ENCODE measurements around the gene SSH2.
A peak's percentile ranks its signal among the peaks of the same experiment; 100 is the strongest.

Gene SSH2

DNA sequence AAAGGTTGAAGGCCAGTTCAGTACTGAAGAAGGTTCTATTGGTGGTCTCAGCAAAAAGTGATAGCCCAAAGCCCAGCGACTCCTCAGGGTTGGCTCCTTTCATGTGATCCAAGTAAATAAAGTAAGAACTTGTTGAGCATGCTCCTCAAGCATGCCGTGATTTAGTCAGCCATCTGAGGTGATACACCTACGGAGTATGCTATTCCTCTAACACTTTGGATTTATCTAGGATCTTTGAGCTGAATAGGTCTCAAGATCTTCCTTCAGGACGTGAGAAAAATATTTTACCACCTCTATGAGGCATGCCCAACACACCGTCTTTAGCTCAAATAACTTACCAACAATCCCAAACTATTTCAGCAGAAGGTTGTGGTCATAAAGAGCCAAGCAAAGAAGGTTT, 154.0 kb downstream of the SSH2 start:
- no peak for DNase-seq

DNA sequence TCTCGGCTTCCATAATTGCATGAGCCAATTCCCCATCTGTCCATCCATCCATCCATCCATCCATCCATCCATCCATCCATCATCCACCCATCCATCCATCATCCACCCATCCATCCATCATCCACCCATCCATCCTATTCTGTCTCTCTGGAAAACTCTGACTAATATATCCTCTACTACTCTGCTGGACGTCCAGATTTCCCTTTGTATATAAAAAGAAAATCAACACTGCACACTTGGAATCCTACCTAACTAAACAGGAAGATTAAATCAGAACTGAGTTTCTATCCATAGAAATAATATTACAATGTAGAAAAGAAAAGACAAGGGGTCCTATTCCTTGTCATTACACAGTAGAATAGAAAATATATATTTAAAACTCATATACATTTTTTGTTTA, 157.0 kb downstream of the SSH2 start:
- DNase-seq, result no peak

DNA sequence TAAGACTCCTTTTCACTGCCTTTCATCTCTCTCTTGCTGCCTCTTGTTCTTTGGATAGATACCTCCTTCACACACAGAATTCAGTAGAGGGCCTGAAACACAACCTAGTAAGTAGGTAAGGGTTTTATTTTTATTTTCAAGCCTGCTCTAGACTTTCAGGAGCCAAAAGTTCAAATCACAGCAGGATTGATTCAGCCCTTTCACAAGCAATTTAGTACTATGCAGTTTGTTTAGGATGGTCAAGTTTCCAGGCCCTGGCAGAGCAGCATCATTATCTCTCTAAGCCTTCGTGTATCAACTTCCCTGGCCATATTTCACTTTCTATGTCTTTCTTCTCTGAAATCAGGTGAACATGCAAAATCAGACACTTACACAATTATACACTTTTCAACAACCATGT, 158.5 kb downstream of the SSH2 start:
- DNase-seq, result no peak

DNA sequence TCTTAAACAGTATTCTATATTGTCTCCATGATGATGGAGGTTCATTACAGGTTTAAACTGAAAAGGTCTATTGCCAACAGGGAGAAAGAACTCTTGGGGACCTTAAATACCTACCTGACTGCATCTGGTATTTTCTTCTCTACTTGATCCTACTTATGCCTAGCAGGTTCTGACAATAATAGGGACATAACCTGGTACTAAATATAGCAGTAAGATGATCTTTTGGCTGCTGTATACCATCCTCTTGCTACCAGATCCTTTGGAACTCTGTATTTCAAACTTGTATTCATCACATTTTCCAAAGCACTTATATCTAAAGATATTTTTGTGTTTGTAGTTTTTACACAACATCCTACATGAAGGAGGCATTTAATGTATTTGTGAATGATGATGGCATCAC, 160.8 kb downstream of the SSH2 start:
- DNase-seq, result no peak

DNA sequence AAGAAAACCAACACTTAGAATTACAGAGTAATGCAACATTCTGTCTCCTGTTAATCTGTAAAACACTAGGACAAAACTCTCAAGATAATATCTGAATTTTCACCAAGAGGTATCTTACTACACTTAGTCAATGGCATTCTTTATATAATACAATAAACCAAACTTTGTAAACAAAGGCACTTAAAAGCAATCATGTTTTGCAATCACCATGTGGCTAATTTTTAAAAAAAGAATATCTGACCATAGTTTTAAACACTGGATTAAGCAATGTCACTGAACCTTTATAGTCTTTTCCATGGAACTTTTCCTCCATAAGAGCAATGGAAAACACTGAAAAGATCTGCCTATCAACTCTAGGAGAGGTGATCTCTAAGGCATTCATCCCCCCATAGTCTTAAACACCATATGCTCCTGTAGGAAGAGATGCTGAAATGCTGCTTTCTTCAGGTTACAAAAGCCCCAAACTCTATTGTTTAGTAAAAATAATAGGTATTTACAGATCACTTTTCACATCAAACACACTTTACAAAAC, 163.2 kb downstream of the SSH2 start:
- DNase-seq, result no peak

DNA sequence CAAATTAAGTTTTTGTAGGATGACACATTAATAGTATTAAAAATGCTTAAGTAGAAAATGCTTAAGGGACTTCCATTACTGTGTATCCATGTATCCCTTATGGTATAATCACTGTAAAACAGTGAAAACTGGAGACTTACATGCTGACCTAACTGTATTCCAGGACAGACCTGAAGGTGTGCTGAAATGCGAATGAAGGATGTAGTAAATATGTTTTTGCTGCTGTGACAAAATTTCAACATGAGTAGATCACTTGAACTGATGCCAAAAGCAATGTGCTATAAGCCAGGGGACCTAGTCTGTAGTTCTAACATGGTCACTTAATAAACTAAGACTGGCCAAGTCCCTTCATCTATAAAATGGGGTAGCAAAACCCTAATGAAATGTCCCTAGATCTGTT, 165.3 kb downstream of the SSH2 start:
- DNase-seq, result no peak

DNA sequence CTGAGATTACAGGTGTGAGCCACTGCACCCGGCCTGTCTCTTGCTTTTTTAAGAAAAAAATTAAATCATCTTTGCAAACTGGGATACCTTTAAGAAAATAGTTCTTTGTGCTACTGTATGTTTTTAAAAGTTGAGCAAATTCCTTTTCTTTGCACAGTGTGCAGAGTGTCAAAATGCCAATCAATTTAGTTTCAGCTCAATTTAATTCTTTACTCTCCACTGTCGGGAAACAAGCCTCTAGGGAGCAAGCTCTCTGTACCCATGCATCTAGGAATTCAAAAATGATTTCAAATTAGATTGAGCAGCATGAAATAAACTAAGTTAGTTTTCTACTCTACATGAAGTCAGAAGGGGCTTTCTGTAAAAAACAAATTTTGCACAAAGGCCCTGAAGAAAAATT, 165.8 kb downstream of the SSH2 start:
- no peak for DNase-seq

DNA sequence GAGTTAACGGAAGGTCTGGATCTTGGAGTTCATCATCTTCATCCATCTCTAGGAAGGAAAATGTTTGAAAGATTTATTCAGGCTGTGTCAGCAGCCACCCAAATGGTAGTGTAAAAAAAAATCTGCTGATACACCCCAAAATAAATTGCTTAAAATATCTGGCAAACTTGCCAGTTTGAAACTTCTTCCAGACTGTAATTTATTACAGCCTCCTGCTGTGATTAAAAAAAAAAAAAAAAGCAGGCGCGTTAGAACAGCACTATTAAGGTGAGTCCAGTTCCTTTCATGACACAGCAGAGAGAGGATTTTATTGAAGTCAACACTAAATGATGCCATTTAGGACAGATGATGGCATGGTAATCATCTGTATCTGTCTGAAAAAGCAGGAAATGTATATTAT, 166.8 kb downstream of the SSH2 start:
- DNase-seq, result no peak

DNA sequence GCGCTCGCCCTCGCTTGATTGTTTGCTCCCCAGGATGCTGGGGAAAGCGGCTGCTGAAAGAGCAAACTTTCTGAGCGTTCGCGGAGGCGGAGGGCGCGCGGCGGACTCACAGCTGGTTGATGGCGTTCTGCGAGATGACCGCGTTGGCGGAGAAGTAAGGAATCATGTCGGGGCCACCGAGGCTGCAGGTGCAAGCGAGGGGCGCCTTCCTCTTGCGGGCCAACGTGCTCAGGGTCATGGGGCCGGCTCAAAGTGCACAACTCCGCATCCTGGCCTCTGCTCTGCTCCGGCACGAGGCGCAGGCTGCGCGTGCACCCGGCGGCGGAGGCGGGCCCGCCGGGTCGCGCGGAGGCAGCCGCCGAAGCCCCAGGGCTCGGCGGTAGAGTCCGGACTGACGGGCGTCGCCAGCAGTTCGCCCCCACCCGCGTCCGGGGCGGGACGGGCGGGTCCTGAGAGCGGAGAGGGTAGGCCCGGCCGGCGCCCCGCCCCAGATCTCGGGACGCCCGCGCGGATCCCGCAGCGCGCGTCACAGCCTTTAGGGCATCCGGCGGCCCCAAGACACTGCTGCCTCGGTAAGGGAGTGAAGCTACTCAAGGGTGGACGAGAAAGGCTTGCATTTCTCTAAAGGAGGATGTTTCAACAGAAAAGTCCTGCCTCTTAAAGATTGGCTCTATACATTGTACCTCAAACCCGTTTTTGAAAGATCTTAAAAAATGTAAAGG, 168.8 kb downstream of the SSH2 start:
- DNase-seq, result peak; percentile 92

DNA sequence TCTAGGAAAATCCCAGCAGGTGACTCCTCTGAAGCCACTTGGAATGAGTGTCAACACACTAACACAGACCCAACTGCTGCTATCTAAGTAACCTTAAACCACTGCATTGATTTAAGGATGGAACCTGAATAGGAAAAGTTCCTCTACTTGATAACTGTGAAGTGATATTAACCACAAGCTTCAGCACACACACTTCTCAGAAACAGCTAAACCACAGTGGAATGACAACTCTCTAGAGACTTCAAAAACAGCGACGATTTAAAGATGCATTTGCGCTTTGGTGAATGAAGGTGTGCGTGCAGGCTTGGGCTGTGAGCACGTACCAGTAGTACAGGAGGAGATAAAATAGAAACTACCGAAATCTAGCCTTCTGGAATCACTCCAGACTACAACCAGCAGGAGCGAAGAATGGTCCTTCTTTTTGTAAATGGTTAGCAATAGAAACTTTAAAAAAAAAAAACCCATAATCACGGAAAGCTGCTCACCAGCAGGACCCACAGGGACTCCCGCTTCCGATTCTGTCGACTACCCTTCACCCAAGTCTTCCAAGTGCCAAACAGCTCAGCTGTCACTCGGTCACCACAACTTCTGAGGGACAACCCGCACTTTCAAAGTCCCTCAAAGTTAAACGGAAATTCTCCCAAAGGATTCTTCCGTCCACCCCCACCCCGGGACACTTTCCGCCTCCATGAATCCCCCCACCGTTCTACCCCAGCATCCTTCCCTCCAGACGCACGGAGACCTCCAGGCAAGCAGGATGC, 169.6 kb downstream of the SSH2 start:
- DNase-seq, result peak; percentile 52

DNA sequence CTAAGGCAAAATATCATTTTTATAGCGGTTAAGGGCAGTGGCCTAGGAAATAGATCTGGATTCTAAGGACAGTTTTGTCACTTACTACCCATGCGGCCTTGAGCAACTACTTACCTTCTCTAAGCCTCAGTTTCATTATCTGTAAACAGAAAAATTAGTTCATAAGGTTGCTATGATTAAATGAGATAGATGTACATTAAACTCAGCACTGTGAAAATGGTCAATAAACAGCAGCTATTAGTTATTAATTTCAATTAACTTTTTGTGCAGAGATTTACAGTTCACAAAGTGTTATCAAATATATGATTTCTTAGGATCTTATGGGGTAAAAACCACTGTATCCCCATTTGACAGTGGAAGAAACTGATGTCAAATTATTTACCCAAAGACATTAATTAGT, 171.8 kb downstream of the SSH2 start:
- DNase-seq, result no peak

DNA sequence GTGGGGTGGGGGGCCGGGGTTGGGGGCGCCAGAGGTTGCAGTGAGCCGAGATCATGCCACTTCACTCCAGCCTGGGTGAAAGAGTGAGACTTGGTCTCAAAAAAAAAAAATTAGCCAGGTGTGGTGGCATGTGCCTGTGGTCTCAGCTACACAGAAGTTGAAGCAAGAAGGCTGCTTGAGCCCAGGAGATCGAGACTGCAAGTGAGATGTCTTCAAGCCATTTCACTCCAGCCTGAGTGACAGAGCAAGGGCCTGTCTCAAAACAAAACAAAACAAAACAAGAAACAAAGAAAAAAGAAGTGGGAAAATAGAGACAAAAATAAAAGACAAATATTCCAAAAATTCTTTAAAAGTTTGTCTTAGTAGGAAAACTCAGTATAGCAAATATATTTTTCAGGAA, 172.2 kb downstream of the SSH2 start:
- no peak for DNase-seq

DNA sequence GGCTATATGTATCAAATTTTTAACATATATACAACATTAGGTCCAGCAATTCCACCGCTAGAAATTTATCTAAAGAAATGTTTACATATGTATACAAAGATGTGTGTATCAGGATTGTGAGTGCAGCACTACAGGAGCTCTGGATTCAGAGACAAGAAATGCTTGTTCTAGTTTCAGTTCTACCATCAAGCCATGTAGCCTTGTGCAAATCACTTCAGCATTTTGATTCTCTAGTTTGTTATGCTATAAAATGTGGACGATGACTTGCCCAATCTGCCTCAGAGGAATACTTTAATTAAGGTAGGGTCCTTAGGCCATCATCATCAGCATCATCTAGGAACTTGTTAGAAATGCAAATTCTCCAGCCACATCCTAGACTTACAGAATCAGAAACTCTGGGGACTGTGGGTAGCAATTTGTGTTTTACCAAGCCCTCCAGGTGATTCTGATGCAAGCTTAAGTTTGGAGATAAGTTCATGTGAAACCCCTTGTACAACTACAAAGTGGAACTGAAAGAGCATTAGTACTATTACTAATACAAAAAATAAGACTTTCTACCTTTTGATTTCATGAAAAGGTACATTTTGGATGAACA, 176.1 kb downstream of the SSH2 start:
- DNase-seq, result no peak

DNA sequence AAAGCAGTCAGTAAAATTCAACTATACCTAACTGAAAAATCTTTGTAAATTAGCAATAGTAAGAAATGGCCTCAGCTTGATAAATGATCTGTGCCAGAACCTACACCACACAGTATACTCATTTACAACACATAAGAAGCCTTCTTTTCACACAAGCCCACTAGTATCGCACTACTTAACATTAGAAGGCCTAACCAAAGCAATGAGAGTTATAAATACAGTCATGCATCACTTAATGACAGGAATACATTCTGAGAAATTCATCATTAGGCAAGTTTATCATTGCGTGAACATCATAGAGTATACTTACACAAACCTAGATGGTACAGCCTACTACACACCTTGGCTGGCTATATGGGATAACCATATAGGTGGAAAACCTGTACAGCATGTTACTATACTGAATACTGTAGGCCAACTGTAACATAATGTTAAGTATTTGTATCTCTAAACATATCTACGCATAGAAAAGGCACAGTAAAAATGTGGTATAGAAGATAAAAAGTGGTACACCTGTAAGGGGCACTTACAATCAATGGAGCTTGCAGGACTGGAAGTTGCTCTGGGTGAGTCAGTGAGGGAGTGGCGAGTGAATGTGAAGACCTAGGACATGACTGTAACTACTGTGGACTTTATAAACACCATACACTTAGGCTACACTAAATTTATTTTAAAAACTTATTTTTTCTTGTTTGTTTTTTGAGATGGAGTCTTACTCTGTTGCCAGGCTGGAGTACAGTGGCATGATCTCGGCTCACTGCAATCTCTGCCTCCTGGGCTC, 180.8 kb downstream of the SSH2 start:
- no peak for DNase-seq

DNA sequence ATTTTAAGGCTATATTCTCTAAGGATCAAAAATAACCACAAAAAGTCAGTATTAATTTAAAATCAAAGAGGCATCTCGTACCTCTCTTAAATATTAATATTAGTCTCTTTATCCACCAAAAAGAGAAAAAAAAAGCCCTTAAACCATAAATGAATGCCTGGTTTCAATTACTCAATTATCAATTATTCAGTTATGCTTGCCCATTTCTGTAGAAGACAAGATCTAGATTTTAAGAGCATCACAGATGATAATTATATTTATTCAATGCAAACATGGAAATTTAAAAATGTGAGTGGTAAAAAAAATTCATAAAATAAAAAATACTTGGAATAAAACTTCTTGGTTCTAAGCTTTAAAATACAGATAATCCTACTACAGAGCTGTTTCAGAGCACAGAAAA, 181.6 kb downstream of the SSH2 start:
- DNase-seq, result no peak

DNA sequence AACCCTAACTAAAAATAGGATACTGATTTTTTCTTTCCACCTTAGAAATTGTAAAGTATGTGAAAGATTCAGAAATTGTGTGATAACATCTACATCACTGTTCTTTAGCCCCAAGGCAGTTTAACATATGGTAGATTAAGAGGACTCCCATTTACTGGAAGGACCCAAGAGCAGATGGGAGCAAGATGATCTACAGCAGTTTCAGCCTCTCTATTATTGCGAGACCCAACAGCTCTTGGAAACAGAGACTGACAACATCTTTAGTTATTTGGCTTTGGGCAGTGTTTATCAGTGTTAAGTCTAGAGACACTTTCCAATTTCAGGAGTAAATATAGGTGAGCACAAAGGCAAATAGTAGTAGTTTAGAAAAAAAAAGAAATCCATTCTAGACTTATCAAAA, 182.4 kb downstream of the SSH2 start:
- no peak for DNase-seq

DNA sequence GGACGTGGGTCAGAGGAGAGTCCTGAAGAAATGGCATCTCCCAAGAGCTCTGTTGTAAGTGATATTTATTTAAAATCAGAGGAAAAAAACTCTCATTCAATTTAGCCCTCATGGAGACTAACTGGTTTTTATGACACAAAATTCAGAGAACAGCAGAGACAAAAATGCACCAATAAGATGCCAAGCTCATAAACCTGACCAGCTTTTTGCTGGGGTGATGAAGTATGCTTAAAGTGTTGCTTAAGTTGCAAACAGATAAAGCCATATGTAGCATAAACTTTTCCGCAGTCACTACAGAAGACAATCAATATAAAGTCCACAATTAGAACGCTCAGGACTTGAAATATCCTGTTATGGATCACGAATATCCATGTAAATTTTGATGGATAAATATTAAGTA, 183.4 kb downstream of the SSH2 start:
- DNase-seq, result no peak

DNA sequence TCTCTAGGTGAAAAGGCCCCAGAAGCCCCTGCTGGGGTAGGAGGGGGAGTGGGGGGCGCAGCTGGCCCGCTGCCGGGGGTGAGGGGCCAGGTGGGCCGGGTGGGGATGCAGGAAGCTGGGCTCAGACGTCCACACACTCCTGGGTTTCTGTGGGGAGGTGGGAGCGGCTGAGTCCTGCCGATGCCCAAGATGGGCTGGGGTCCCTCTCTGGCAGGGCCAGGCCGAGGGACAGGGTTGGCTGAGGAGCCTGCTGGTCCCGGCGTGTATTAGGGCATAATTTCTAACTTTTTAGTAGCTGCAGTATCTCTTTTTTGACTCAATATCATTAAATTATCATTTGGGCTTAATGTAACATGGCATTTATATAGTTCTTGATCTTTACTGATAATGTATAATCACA, 185.9 kb downstream of the SSH2 start:
- DNase-seq, result no peak

DNA sequence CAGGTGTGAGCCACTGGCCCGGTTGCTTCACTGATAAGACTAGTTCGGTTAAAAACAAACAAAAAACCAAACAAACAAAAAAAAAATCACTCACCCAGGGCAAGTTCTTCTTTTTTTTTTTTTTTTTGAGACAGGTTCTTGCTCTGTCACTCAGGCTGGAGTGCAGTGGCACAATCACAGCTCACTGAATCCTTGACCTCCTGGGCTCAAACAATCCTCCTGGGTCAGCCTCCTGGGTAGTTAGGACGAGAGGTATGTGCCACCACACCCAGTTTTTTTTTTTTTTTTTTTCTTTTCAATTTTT, 187.9 kb downstream of the SSH2 start:
- no peak for DNase-seq

DNA sequence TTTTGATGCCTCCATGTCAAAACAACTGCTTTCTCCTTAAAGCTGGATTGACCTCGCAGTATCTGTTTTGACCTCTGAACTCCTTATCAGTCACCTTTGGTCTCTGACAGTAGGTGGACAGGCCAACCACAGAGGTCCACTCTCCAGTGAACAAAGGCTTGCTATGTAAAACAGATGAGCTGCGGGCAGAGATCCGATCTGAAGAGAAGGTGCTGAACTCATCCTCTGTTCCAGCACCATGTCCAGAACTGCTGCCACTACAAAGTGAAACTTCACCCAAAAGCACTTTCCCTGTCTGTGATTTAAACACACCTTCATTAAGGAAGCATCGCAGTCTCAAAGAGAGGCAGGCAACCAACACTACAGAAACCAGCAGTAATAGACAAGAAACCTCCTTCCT, 190.0 kb downstream of the SSH2 start:
- DNase-seq, result no peak

DNA sequence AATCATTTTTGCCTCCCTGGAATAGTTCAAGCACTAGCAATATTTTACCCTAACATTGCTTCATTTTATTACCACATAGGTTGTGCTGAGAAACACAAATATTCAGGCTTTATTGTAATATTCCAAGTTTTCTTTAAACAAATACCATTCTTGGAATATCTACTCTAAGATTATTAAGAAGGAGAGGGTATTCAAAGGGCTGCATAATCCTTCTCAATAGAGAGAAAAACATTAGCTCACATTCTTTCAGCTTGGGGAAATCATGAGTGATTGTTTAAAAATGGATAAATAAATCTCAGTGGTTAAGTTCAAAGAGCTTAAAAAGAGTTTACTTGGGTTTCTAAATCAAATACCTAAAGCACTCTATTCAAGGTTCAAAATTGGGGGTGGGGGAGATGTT, 195.4 kb downstream of the SSH2 start:
- no peak for DNase-seq

DNA sequence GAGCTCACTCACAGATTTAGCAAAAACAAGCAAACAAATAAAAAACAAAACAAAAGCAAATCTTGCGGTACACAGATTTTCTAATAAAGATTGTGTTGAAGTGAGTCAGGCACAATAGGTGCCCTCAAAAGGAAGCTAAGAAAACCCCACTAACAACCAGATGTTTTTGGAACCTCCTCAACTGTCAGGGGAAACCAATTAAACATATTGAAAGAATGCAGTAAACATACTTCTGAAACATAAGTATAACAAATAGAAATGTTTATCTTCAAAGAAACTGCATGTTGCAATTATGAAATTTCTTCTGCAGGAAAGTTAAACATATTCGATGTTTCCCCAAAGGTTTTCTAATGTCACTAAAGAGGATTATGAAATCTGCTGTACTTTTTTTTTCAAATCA, 196.9 kb downstream of the SSH2 start:
- DNase-seq, result no peak

DNA sequence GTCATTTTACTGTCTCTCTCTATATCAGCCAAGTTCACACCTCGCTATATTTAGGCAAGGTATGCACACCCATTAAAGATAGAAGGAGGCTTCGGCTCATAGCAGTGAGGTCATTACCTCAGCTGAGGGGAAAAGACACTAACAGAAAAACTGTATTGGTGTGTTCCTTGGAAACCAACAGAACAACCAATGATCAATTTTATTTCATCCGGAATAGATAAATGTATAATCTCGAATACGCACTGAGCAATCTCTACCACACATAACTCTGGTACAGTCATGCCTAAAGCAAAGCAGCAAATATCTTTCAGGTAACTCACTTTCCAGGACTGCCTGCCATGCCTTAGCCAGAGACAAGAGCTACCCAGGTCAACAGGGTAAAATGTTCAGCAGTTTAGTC, 197.4 kb downstream of the SSH2 start:
- DNase-seq, result no peak

DNA sequence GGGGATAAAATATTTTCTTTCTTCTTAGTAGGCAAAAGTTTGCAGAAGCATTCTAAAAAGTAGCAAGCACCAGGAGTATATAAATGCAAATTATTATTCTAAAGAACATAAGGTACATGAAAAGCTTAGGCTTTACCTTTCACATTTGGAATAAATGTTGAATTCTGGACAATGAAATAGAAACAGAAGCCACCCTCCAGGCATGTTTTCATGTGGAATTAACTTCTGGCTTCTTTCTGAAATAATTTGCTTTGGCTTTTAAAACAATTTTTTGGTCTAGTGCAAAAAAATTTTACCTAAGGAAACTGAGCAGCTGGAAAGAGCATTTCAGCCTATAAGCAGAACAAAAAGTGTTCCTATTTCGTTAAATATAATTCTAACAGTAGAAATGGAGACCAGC, 197.8 kb downstream of the SSH2 start:
- DNase-seq, result no peak
